Lower leg skin (tissue), 4 donors: Measurements from ENCODE around the gene BIRC7. TPM values are rescaled to one million over a fixed set of nuclear protein-coding genes. Genes with fewer than 3 reads are reported as not detected.
"Not testable (repeated sequence)": the region's sequence is repeated elsewhere in the genome, so short reads cannot be mapped to it uniquely, and the experiment has no call there.

Source experiments
- DNase-seq, 2 donors: peaks; one replicate each; pipeline ENCODE4 v3.0.0-alpha.2; 2019; ENCODE audit warnings: low spot score in 2 of 2
- H3K4me3 ChIP-seq: fragments of 200-600 bp; sonication (generic); 2 replicates; pipeline ENCODE4 v1.5.1; 2017; ENCODE audit warnings: mild to moderate bottlenecking, low read depth; ENCODE audit not compliant: poor library complexity, severe bottlenecking
- CTCF ChIP-seq, 3 donors: fragments of 450-650 bp; IDR thresholded peaks; one replicate each; pipeline ENCODE4 v1.5.1; 2016; ENCODE audit warnings: antibody characterized with exemption in 3 of 3, mild to moderate bottlenecking in 3 of 3, moderate library complexity in 2 of 3
- POLR2A ChIP-seq, 2 donors: fragments of 450-650 bp; IDR thresholded peaks; one replicate each; pipeline ENCODE4 v1.6.1; 2016 to 2017; ENCODE audit warnings: antibody characterized with exemption in 2 of 2, mild to moderate bottlenecking in 1 of 2, moderate library complexity in 1 of 2
- WGBS, 2 donors: methylation state at CpG; one replicate each; pipeline ENCODE4 v1.1.5; 2018; 5-methylcytosine and 5-hydroxymethylcytosine counted together
- intact Hi-C: fragments of 100-400 bp; cut with DNase I; formaldehyde crosslinking; loops from one replicate; pipeline ENCODE4 v1.15.0; 2023; ENCODE audit warnings: low total_unique reads
- total RNA-seq, 4 donors: library from RNA; depleted of rRNA; stranded (reverse); fragments of >200 nt; gene quantifications; one replicate each; pipeline ENCODE4 v1.1.0, GENCODE V29; 2016

BIRC7 gene
- total RNA-seq, 4 donors from 2014 or later, result 0.53 to 2.5 (median 1.4) TPM; not detected in 1

- H3K4me3 ChIP-seq, result no peak overlapping the region
- WGBS, 2 donors, result 52 to 58% methylated on average over 32 to 45 of the region's 50 CpGs
- TF ChIP-seq POLR2A (IDR thresholded peaks at IDR 0.05) (no peak), CTCF (IDR thresholded peaks at IDR 0.05) (no peak)
- intact Hi-C loops, result no loop called here
- DNase-seq, result no peak
Observed at GRCh38 chr20:63246490-63247288, 11.0 kb downstream of the BIRC7 start.

- intact Hi-C loops, result no loop called here
- H3K4me3 ChIP-seq, result no peak overlapping the region
- WGBS, 2 donors, result 74 to 76% methylated on average over 14 to 22 of the region's 24 CpGs
- DNase-seq, result no peak
- TF ChIP-seq CTCF (IDR thresholded peaks at IDR 0.05), result no peak
- no peak for TF ChIP-seq POLR2A (IDR thresholded peaks at IDR 0.05)
Observed at GRCh38 chr20:63247671-63248228, 12.0 kb downstream of the BIRC7 start.

- TF ChIP-seq POLR2A (IDR thresholded peaks at IDR 0.05), result no peak
- no peak for TF ChIP-seq CTCF (IDR thresholded peaks at IDR 0.05)
- no peak for DNase-seq
- intact Hi-C loops, result no loop called here
- no peak overlapping the region for H3K4me3 ChIP-seq
- 72 to 84% methylated on average over 19 to 25 of the region's 25 CpGs for WGBS, 2 donors
Observed at GRCh38 chr20:63248835-63249591, 13.3 kb downstream of the BIRC7 start.

- DNase-seq, result no peak
- 85 to 95% methylated on average over 14 to 15 of the region's 15 CpGs for WGBS, 2 donors
- intact Hi-C loops, result no loop called here
- H3K4me3 ChIP-seq, result no peak overlapping the region
- TF ChIP-seq CTCF (IDR thresholded peaks at IDR 0.05) (no peak), POLR2A (IDR thresholded peaks at IDR 0.05) (no peak)
Observed at GRCh38 chr20:63249891-63250290, 14.2 kb downstream of the BIRC7 start.

- intact Hi-C loops, DNase-seq, H3K4me3 ChIP-seq: not testable (repeated sequence)
- WGBS, 2 donors, result 33 to 37% methylated on average over 13 to 14 of the region's 14 CpGs
Observed at GRCh38 chr20:63251350-63251749, 15.6 kb downstream of the BIRC7 start.

- TF ChIP-seq CTCF (IDR thresholded peaks at IDR 0.05) (no peak), POLR2A (IDR thresholded peaks at IDR 0.05) (no peak)
- intact Hi-C loops, result no loop called here
- DNase-seq, result no peak
- H3K4me3 ChIP-seq, result no peak overlapping the region
- 73 to 84% methylated on average over 8 of the region's 8 CpGs for WGBS, 2 donors
Observed at GRCh38 chr20:63252284-63252711, 16.6 kb downstream of the BIRC7 start.
